Stomach (tissue), 9 donors: ENCODE results near the gene NMBR. TPM values are rescaled to one million over a fixed set of nuclear protein-coding genes. Genes with fewer than 3 reads are reported as not detected.
"Not testable (repeated sequence)": the region's sequence is repeated elsewhere in the genome, so short reads cannot be mapped to it uniquely, and the experiment has no call there.

Experiments
- DNase-seq, 2 donors: peaks; one replicate each; pipeline versions ENCODE4 v3.0.0 to v3.0.0-alpha.2; 2013 to 2019
- H3K27ac ChIP-seq, 5 donors: fragments of 200-600 bp in 4 of 5; sonication (generic) in 4 of 5; one replicate each; pipeline ENCODE4 v1.5.1; 2013 to 2019; ENCODE audit warnings: mild to moderate bottlenecking in 1 of 5, moderate library complexity in 1 of 5
- H3K27me3 ChIP-seq, 3 donors: fragments of 200-600 bp; sonication (generic); one replicate each; pipeline ENCODE4 v1.5.1; 2017 to 2019; ENCODE audit warnings: mixed run types in 1 of 3
- H3K36me3 ChIP-seq, 4 donors: fragments of 200-600 bp; sonication (generic); 1 replicate in 3 of 4; 2 replicates in 1 of 4; pipeline ENCODE4 v1.5.1; 2016 to 2019
- H3K4me1 ChIP-seq, 4 donors: fragments of 200-600 bp; sonication (generic); one replicate each; pipeline ENCODE4 v1.5.1; 2016 to 2019
- H3K4me3 ChIP-seq, 4 donors: fragments of 200-600 bp; sonication (generic) in 3 of 4; one replicate each; pipeline ENCODE4 v1.5.1; 2016 to 2019; ENCODE audit warnings: mild to moderate bottlenecking in 1 of 4
- H3K9me3 ChIP-seq, 4 donors: fragments of 200-600 bp; sonication (generic); one replicate each; pipeline ENCODE4 v1.5.1; 2016 to 2019
- EP300 ChIP-seq: sonication (generic); formaldehyde crosslinking; IDR thresholded peaks from one replicate; pipeline ENCODE4 v1.6.1; 2017; ENCODE audit warnings: antibody characterized with exemption
- POLR2A ChIP-seq, 4 donors: fragments of 450-650 bp; IDR thresholded peaks; one replicate each; pipeline ENCODE4 v1.6.1; 2016; ENCODE audit warnings: antibody characterized with exemption in 4 of 4, control low read depth in 2 of 4, mild to moderate bottlenecking in 1 of 4, moderate library complexity in 1 of 4
- POLR2AphosphoS5 ChIP-seq, 3 donors: sonication (generic); formaldehyde crosslinking; IDR thresholded peaks; one replicate each; pipeline ENCODE4 v1.6.1; 2016; ENCODE audit warnings: antibody characterized with exemption in 3 of 3
- WGBS, 5 donors: extraction: QIAGEN DNeasy Blood & Tissue Kit in 3 of 5; methylation state at CpG; one replicate each; pipeline versions ENCODE4 v1.1.5 to v1.1.7; 2013 to 2018; 5-methylcytosine and 5-hydroxymethylcytosine counted together
- intact Hi-C: fragments of 100-400 bp; cut with DNase I; formaldehyde crosslinking; loops from one replicate; pipeline ENCODE4 v1.15.1; 2023; ENCODE audit warnings: low total_unique reads
- polyA plus RNA-seq, 3 donors: library from polyadenylated mRNA; stranded (reverse); fragments of 200-250 nt; gene quantifications; one replicate each; pipeline ENCODE4 v1.2.3, GENCODE V29; 2013
- total RNA-seq, 5 donors: library from RNA; depleted of rRNA; stranded (reverse); fragments of >200 nt; gene quantifications; one replicate each; pipeline versions ENCODE4 v1.1.0 to v1.2.3, GENCODE V29; 2014 to 2016
- TF ChIP-seq, protein P1 (sequence below), 7 experiments: fragments of 450-650 bp in 4 of 7; fragments of 200-600 bp in 3 of 7; sonication (generic) in 3 of 7; IDR thresholded peaks; one replicate each; pipeline ENCODE4 v1.5.1; 2016 to 2019; ENCODE audit warnings: antibody characterized with exemption in 7 of 7, control low read depth in 2 of 7, mild to moderate bottlenecking in 1 of 7
- donor health status: healthy with polysubstance abuse.
- donor health status: Bipolar disorder and iron deficiency.
- donor health status: healthy.

NMBR gene
- total and polyA plus RNA-seq, 8 donors, result 0.73 TPM; not detected in 7

DNA sequence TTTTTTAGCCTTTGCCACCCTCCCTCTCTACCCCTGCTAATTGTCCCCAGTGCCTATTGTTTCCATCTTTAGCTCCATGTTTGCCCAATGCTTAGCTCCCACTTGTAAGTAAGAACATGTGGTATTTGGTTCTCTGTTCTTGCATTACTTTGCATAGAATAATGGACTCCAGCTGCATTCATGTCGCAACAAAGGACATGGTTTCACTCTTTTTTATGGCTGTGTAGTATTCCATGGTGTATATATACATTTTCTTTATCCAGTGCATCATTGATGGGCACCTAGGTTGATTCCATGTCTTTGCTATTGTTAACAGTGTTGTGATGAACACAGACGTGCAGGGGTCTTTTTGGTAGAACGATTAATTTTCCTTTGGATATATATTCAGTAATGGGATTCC lies 118.4 kb downstream of the NMBR start:
- H3K4me3 ChIP-seq, result no peak overlapping the region
- peaks cover 0 to 11% (median 3%) of the 10 kb centered on the region in 4 donors for H3K9me3 ChIP-seq
- no peaks in the 10 kb centered on the region for H3K4me1 ChIP-seq
- H3K27ac ChIP-seq, result no peak overlapping the region
- no peaks in the 10 kb centered on the region for H3K36me3 ChIP-seq
- no peak for DNase-seq
- intact Hi-C loops, result no loop called here
- no peaks in the 10 kb centered on the region for H3K27me3 ChIP-seq
- TF ChIP-seq, protein P1, sequence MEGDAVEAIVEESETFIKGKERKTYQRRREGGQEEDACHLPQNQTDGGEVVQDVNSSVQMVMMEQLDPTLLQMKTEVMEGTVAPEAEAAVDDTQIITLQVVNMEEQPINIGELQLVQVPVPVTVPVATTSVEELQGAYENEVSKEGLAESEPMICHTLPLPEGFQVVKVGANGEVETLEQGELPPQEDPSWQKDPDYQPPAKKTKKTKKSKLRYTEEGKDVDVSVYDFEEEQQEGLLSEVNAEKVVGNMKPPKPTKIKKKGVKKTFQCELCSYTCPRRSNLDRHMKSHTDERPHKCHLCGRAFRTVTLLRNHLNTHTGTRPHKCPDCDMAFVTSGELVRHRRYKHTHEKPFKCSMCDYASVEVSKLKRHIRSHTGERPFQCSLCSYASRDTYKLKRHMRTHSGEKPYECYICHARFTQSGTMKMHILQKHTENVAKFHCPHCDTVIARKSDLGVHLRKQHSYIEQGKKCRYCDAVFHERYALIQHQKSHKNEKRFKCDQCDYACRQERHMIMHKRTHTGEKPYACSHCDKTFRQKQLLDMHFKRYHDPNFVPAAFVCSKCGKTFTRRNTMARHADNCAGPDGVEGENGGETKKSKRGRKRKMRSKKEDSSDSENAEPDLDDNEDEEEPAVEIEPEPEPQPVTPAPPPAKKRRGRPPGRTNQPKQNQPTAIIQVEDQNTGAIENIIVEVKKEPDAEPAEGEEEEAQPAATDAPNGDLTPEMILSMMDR (IDR thresholded peaks at IDR 0.05), result no peak
- TF ChIP-seq POLR2A (IDR thresholded peaks at IDR 0.05), result no peak
- no peak for TF ChIP-seq EP300
- WGBS, 5 donors, result 94 to 98% (median 96%) methylated on average over 3 of the region's 3 CpGs

DNA sequence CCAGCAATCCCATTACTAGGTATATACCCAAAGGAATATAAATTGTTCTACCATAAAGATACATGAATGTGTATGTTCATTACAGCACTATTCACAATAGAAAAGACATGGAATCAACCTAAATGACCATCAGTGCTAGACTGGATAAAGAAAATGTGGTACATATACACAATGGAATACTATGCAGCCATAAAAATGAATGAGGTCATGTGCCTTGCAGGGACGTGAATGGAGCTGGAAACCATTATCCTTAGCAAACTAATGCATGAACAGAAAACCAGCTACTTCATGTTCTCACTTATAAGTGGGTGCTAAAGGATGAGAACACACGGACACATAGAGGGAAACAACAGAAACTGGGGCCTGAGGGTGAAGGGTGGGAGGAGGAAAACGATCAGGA lies 119.1 kb downstream of the NMBR start:
- DNase-seq, H3K27me3 ChIP-seq, H3K4me1 ChIP-seq, H3K4me3 ChIP-seq, H3K27ac ChIP-seq, H3K36me3 ChIP-seq, intact Hi-C loops: not testable (repeated sequence)
- peaks cover 0 to 11% (median 3%) of the 10 kb centered on the region in 4 donors for H3K9me3 ChIP-seq
- 71 to 88% (median 83%) methylated on average over 3 of the region's 3 CpGs for WGBS, 5 donors

DNA sequence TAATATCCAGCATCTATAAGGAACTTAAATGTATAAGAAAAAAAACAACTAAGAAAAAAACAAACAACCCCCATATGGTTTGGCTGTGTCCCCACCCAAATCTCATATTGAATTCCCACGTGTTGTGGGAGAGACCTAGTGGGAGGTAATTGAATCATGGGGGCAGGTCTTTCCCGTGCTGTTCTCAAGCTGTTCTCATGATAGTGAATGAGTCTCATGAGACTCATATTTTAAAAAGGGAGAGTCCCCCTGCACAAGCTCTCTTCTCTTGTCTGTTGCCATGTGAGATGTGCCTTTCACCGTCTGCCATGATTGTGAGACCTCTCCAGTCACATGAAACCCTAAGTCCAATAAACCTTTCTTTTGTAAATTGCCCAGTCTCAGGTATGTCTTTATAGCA lies 119.8 kb downstream of the NMBR start:
- peaks cover 0 to 11% (median 3%) of the 10 kb centered on the region in 4 donors for H3K9me3 ChIP-seq
- no peak for TF ChIP-seq EP300
- no peak for TF ChIP-seq POLR2A (IDR thresholded peaks at IDR 0.05)
- TF ChIP-seq, protein P1 (IDR thresholded peaks at IDR 0.05), result no peak
- no peak for TF ChIP-seq POLR2AphosphoS5 (IDR thresholded peaks at IDR 0.05)
- no peaks in the 10 kb centered on the region for H3K4me1 ChIP-seq
- no peak overlapping the region for H3K27ac ChIP-seq
- no peak overlapping the region for H3K4me3 ChIP-seq
- intact Hi-C loops, result no loop called here
- no peaks in the 10 kb centered on the region for H3K27me3 ChIP-seq
- H3K36me3 ChIP-seq, result no peaks in the 10 kb centered on the region
- 74 to 90% (median 79%) methylated on average over 3 of the region's 3 CpGs for WGBS, 5 donors
- no peak for DNase-seq

DNA sequence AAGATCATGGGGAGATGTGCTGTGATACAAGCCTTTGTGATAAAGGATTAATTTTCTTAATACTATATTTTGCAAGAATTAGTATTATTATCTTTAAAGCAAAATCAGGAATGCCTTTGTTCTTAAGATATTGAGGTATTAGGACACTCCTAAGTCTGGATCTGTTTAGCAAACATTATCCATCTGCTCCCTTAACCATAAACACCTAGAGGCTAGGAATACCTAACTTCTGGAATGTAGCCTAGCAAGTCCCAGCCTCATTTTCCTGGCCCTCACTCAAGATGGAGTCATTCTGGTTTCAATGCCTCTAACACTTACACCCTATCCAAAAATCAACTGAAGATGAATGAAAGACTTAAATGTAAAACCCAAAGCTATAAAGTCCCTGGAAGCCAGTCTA lies 120.5 kb downstream of the NMBR start:
- DNase-seq, result no peak
- Histone ChIP-seq H3K9me3 (peaks cover 0 to 11% (median 3%) of the 10 kb centered on the region in 4 donors), H3K36me3 (no peaks in the 10 kb centered on the region), H3K4me1 (no peaks in the 10 kb centered on the region), H3K27me3 (no peaks in the 10 kb centered on the region), H3K4me3 (no peak overlapping the region), H3K27ac (no peak overlapping the region)
- TF ChIP-seq POLR2AphosphoS5 (IDR thresholded peaks at IDR 0.05) (no peak), EP300 (no peak), POLR2A (IDR thresholded peaks at IDR 0.05) (no peak)
- TF ChIP-seq, protein P1 (IDR thresholded peaks at IDR 0.05), result no peak
- intact Hi-C loops, result no loop called here

Other genes starting within 250 kb of the NMBR start
- not detected for gene GJE1, start 14.2 kb downstream of the NMBR start, total RNA-seq
- gene GJE1, start 14.2 kb downstream of the NMBR start, polyA plus RNA-seq, result not detected
- gene VTA1, start 141 bp upstream of the NMBR start, total RNA-seq, result 10 to 100 TPM; 15.6 to 56.8 (median 27.1) TPM
- 10 to 100 TPM; 17.7 to 39.0 (median 24.6) TPM for gene VTA1, start 141 bp upstream of the NMBR start, polyA plus RNA-seq
- 100 to 1,000 TPM in 1 of 5 donors, 10 to 100 TPM in 2, 1 to 10 TPM in 2; 8.2 to 102 (median 26.2) TPM for gene ADGRG6, start 154.9 kb upstream of the NMBR start, total RNA-seq
- gene ADGRG6, start 154.9 kb upstream of the NMBR start, polyA plus RNA-seq, result 1 to 10 TPM; 1.1 to 4.6 (median 2.1) TPM